ENCODE results near the gene KRTAP22-1. TPM values are rescaled to one million over a fixed set of nuclear protein-coding genes. Genes with fewer than 3 reads are reported as not detected.
A peak's percentile ranks its signal among the peaks of the same experiment; 100 is the strongest.

KRTAP22-1 gene
- total and polyA plus RNA-seq, 2 of the 8 experiments (the other 6 are each of a cell fraction or from before 2014, with no cell fraction given), result not detected

DNA sequence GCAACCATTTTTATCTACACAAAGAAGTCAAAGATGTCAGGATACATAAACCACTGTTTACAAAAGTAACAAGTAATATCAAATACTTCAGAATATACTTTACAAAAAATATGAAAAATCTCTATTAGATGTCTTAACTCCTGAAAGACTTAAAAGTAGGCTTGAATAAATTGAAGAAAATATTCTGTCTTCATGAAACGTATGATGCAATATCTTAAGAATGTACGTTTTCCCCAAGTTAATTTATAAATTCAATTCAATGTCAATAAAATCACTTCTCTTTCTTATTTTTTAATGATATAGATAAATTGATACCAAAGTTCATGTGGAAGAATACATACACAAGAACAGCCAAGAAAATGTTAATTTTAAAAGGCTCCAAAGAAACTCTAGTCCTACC lies 45.8 kb upstream of the KRTAP22-1 start:
- Histone ChIP-seq H2BK120ac (replicated peaks; ENCODE audit: low read depth, low read length) (no peak overlapping the region), H4K91ac (replicated peaks; ENCODE audit: insufficient read length, low read length) (no peak overlapping the region), H3K36me3 (ENCODE audit: control insufficient read depth in 2 of 4, insufficient read depth in 4 of 4, low read length in 3 of 4) (no peaks in the 10 kb centered on the region), H3K4me1 (replicated peaks in 1 of 4; ENCODE audit: control insufficient read depth in 3 of 4, insufficient read depth in 4 of 4, low read length in 3 of 4) (no peaks in the 10 kb centered on the region), H3K56ac (replicated peaks; ENCODE audit: insufficient read length, low read depth, low read length) (no peak overlapping the region), H3K23me2 (ENCODE audit: low read depth, low read length) (no peaks in the 10 kb centered on the region), H2BK20ac (ENCODE audit: low read length) (no peak overlapping the region), H2BK15ac (ENCODE audit: low read length) (no peak overlapping the region), H3K79me2 (ENCODE audit: control insufficient read depth in 1 of 2, insufficient read depth in 2 of 2, low read length in 2 of 2) (no peaks in the 10 kb centered on the region), H3K9ac (replicated peaks in 1 of 4; ENCODE audit: extremely low read depth in 1 of 4, low read depth in 3 of 4, low read length in 3 of 4) (no peak overlapping the region), H2AK5ac (ENCODE audit: low read depth, low read length) (no peak overlapping the region), H3K27me3 (replicated peaks in 1 of 4; ENCODE audit: control insufficient read depth in 3 of 4, extremely low read depth in 1 of 4, insufficient read depth in 3 of 4, low read length in 3 of 4) (no peaks in the 10 kb centered on the region), H3K4ac (replicated peaks; ENCODE audit: insufficient read length, low read depth, low read length) (no peak overlapping the region), H3K4me2 (ENCODE audit: insufficient read depth in 1 of 2, low read depth in 2 of 2, low read length in 2 of 2) (no peak overlapping the region), H2BK5ac (ENCODE audit: low read depth, low read length) (no peak overlapping the region), H2BK12ac (ENCODE audit: low read depth, low read length) (no peak overlapping the region), H2AFZ (ENCODE audit: low read length) (no peak overlapping the region), H3K23ac (ENCODE audit: insufficient read length) (no peak overlapping the region), H4K5ac (ENCODE audit: insufficient read length, low read depth, low read length) (no peak overlapping the region), H3K14ac (ENCODE audit: insufficient read length) (no peak overlapping the region), H3K79me1 (ENCODE audit: low read depth, low read length) (no peaks in the 10 kb centered on the region), H3K27ac (ENCODE audit: low read depth, low read length) (no peak overlapping the region), H3K4me3 (ENCODE audit: extremely low read depth in 1 of 4, insufficient read depth in 2 of 4, low read depth in 3 of 4, low read length in 4 of 4) (no peak overlapping the region), H4K8ac (ENCODE audit: extremely low read depth, insufficient read depth, low read length) (no peak overlapping the region), H3K18ac (ENCODE audit: extremely low read depth, low read length) (no peak overlapping the region), H3K9me3 (ENCODE audit: insufficient read depth in 2 of 2, low read depth in 1 of 2, low read length in 1 of 2) (0 out of 4 replicates have a peak, but pooled peaks cover 0 to 2% of the 10 kb centered on the region in 2 experiments), H4K20me1 (replicated peaks in 1 of 2; ENCODE audit: control insufficient read depth in 1 of 2, insufficient read depth in 2 of 2, low read length in 2 of 2) (no peaks in the 10 kb centered on the region)
- POLR2A ChIA-PET (ENCODE audit: partially characterized antibody), result no interaction called here
- CTCF ChIA-PET (ENCODE audit: partially characterized antibody), result no interaction called here
- FAIRE-seq (no peak), DNase-seq (ENCODE audit: low read depth in 1 of 2, low spot score in 2 of 2) (no peak)
- no peak for TF ChIP-seq POU5F1 (IDR thresholded peaks at IDR 0.05; ENCODE audit: low read depth, low read length)
- peak; percentile 8; the same call in 1 of the 2 replicates for TF ChIP-seq CEBPB (IDR thresholded peaks at IDR 0.05; ENCODE audit: low read depth, low read length)
- TF ChIP-seq RXRA (IDR thresholded peaks at IDR 0.05; ENCODE audit: insufficient read depth, low read depth, low read length), result no peak
- 96% methylated on average over 2 of the region's 2 CpGs; no CpG with 5 or more reads in 1 of the 2 experiments for WGBS, 2 experiments (ENCODE audit: extremely low coverage in 1 of 2, insufficient coverage in 1 of 2, insufficient read length in 1 of 2, insufficient replicate concordance in 2 of 2, low coverage in 1 of 2, low lambda C conversion rate in 2 of 2, missing lambda C conversion rate in 1 of 2)

Data from H1 (cell line).